Fibroblast of skin of scalp (primary cell): ENCODE results near the gene SLC9A9.

Experiments used
- DNase-seq: peaks from one replicate; pipeline ENCODE4 v3.0.0-alpha.2; 2013

Gene SLC9A9

DNA sequence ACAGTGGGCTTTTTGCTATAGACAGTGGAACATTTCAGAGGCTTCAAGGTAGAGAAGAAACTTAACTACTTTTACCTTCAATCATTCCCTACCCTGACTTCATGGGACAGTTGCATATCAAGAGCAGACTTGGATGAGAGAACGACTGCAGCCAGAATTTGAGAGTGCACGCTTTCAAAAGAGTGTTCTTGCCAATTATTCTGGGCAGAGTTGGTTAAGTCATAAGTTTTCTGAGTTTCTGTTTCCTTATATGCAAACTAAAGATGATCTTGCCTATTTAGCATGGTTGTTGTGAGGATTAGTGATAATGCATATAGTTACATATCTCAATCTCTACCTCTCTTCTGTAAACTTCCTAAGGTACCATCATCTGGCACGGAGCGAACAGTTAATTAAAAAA lies 7.6 kb downstream of the SLC9A9 start:
- DNase-seq: no peak

DNA sequence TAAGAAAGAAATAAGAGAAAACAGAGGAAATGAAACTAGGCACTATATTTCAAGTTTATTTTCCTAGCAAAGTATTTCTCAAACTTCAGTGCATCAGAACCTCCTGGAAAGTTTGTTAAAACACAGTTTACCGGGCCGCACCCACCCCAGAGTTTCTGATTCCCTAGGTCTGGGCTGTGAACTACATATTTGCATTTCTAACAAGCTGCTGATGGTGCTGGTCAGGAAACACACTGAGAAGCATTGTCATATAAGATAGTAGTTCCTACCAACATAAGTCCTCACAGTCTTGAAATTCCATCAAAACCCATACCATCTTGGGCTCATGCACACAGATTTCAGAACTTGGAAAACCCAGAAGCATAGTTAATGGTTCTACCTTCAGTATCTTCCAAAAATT lies 8.3 kb downstream of the SLC9A9 start:
- DNase-seq: no peak

GRCh38 chr3:143837076-143837475 lies 11.2 kb downstream of the SLC9A9 start:
- DNase-seq: no peak

- DNase-seq: no peak
Observed at GRCh38 chr3:143835312-143835711, 13.0 kb downstream of the SLC9A9 start.

GRCh38 chr3:143832433-143832832 lies 15.8 kb downstream of the SLC9A9 start:
- DNase-seq: no peak

DNA sequence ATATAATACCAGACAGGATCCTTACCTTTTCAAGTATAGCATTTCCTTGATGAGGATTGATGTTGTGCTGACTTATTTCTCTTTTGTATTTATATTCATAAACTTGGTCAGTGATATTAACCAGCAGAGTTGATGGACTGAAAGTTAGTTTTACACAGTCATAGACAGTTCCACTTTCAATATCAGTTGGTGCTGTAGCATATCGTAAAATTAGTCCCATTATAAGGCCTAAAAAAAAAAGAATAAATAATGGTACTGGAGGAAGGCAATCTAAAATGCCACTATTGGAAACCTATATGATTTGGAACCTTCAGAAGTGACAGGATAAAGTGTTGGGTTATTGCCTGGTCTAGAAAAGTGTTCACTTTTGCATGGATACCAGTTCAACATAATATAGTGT lies 16.3 kb downstream of the SLC9A9 start:
- DNase-seq: no peak

- peak; percentile 57 for DNase-seq
Observed at GRCh38 chr3:143831208-143831607, 17.1 kb downstream of the SLC9A9 start.

- DNase-seq: no peak
Observed at GRCh38 chr3:143830786-143831185, 17.5 kb downstream of the SLC9A9 start.

- DNase-seq: no peak
Observed at GRCh38 chr3:143830063-143830462, 18.2 kb downstream of the SLC9A9 start.

GRCh38 chr3:143827425-143827824 lies 20.8 kb downstream of the SLC9A9 start:
- DNase-seq: no peak

GRCh38 chr3:143826296-143826695 lies 22.0 kb downstream of the SLC9A9 start:
- DNase-seq: no peak

DNA sequence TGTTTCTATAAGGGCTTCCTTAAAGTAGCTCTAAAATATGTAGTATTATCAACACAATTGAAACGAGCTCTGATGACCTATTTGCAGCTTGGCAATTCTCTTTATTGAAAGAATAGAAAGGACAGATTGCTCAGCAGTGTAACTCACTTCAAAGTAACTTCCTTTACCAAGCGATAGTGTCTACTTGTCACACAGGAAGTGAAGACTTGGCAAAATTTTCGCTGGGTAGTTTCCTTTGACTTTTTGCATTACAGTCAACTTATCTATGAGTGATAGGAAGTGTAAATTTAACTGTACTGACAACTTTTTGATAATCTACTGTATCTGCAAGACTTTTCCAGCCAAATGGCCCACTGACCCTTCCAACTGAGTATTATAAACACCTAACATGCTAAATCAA lies 22.8 kb downstream of the SLC9A9 start:
- no peak for DNase-seq

GRCh38 chr3:143824735-143825385 lies 23.4 kb downstream of the SLC9A9 start:
- peak; percentile 27 for DNase-seq

- no peak for DNase-seq
Observed at GRCh38 chr3:143822798-143823197, 25.5 kb downstream of the SLC9A9 start.

DNA sequence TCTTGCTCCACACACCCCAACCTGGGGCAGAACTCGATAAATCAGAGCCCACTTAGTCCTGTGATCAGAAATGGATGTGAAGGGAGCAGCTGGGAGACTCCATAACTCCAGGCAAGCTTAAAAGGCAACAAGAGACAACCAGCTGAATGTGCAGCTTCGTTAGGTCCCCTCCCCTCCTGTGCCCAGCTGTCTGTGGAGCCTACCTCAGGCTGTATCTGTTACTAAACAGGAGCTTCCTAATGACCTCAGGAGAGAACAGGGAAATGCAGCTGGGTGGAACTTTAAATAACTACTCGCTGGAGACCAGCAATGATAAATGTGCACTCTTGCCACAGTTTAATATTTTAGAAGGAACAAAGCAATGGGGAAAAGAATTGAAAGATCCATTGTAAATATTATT lies 25.9 kb downstream of the SLC9A9 start:
- no peak for DNase-seq

GRCh38 chr3:143821862-143822261 lies 26.4 kb downstream of the SLC9A9 start:
- no peak for DNase-seq

DNA sequence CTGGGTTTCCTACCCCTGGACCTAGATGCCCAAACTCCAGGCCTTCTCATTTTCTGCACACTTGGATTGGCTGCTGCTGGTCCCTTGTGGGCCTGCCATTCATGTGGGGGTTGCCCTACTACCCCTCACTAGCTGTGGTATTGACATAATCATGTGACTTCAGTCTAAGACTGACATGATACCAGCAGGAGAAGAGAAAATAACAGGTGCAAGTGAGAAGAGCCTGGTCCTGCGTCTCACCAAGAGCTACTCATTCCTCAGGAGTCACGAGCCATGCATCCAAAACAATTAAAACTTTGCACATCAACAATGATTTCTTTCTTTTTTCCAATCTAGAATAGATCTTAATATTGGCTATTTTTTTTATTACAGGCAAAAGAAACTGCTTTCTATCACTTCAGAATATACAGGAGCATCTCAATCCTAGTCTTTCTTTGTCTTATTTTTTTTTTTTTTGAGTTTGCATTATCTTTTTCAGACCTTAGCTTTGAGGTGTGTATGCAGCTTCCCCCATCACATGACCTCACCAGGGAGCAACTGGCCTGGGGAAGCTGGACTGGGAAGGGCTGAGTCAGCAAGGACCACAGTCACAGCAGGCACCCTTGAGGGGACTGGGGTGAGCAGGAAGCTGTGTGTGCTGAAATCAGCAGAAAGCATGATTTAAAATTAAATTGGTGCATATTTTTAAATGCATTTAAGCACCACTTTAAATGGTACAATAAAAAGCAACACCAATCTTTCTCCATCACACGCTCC lies 27.6 kb downstream of the SLC9A9 start:
- no peak for DNase-seq

- DNase-seq: no peak
Observed at GRCh38 chr3:143819890-143820289, 28.4 kb downstream of the SLC9A9 start.

DNA sequence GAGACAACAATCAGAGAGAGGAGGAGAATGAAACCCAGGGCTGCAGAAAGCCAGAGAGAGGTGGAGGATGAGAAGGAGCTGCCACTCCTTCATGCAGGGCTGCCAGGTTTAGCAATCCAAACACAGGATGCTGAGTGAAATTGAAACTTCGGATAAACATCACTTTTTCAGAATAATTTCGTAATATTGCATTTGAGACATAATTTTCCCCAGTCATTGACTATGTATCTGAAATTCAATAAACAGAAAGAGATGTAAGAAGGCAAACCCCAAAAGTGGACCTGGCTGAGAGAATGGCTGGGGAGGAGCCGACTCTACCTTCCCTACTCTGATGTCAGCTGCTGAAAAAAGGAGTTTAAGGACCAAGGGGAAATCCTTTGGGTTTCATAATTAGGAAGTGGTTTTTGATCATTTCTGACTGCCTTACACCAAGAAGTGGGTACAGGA lies 33.8 kb downstream of the SLC9A9 start:
- no peak for DNase-seq

- DNase-seq: no peak
Observed at GRCh38 chr3:143812481-143812880, 35.8 kb downstream of the SLC9A9 start.

DNA sequence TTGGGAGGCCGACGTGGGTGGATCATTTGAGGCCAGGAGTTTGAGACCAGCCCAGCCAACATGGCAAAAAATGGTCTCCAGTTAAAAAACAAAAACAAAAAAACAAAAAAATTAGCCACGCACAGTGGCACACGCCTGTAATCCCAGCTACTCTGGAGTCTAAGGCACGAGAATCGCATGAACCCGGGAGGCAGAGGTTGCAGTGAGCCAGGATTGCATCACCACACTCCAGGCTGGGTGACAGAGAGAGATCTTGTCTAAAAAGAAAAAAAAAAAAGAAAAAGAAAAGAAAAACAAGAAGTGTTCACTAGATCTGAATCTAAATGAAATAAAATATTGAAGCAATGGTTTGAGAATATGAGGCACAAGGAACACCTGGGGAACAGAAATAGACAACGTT lies 36.7 kb downstream of the SLC9A9 start:
- DNase-seq: no peak

- no peak for DNase-seq
Observed at GRCh38 chr3:143810953-143811265, 37.4 kb downstream of the SLC9A9 start.

GRCh38 chr3:143810166-143810952 lies 37.9 kb downstream of the SLC9A9 start:
- no peak for DNase-seq

DNA sequence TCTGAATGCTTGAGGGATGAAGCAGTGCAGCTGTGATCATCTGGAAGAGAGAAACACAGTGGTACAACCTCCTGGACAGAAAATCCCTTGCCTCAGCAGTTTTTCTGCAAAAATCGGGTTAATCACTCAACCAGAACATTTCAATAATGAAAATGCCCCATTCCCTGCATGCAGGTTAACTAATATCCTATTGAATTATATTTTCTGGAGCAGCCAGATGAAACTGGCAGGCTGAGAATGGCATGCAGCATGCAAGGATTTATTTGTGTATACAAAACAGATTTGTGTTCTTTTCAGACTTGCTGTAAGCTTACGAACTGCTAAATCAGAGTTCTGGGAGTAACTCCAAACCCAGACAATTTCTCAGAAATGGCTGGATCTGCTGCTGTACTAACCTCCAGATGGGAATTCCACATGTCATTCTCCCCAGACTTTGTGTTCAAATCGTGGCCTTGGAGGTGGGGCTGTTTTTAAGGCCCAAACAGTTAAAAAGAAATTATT lies 39.1 kb downstream of the SLC9A9 start:
- DNase-seq: no peak
